Smooth muscle cell (in vitro differentiated cells): ENCODE measurements around the gene GYS2. TPM values are rescaled to one million over a fixed set of nuclear protein-coding genes. Genes with fewer than 3 reads are reported as not detected.

Experiments used
- DNase-seq: peaks from one replicate; lab custom pipeline; 2025; ENCODE audit not compliant: unreplicated experiment; lab: John Stamatoyannopoulos, UW
- H2AFZ ChIP-seq: fragments of 200-600 bp; sonication (generic); 2 replicates; pipeline ENCODE4 v1.6.0; 2016; ENCODE audit warnings: antibody characterized with exemption, low read depth, mild to moderate bottlenecking
- H3F3A ChIP-seq: fragments of 200-600 bp; sonication (generic); 2 replicates; pipeline ENCODE4 v1.6.0; 2017; ENCODE audit warnings: antibody characterized with exemption, low read depth
- H3K27ac ChIP-seq: fragments of 200-600 bp; sonication (generic); 2 replicates; pipeline ENCODE4 v1.5.1; 2016; ENCODE audit warnings: low read depth, mild to moderate bottlenecking
- H3K27me3 ChIP-seq: fragments of 200-600 bp; sonication (generic); 2 replicates; pipeline ENCODE4 v1.6.1; 2016; ENCODE audit warnings: low read depth, mild to moderate bottlenecking
- H3K36me3 ChIP-seq: fragments of 200-600 bp; sonication (generic); 2 replicates; pipeline ENCODE4 v1.5.1; 2016; ENCODE audit warnings: low read depth
- H3K4me1 ChIP-seq: fragments of 200-600 bp; sonication (generic); 2 replicates; pipeline ENCODE4 v1.5.1; 2016; ENCODE audit warnings: low read depth
- H3K4me2 ChIP-seq: fragments of 200-600 bp; sonication (generic); 2 replicates; pipeline ENCODE4 v1.6.0; 2016; ENCODE audit warnings: mild to moderate bottlenecking
- H3K4me3 ChIP-seq: fragments of 200-600 bp; sonication (generic); 2 replicates; pipeline ENCODE4 v1.5.1; 2016; ENCODE audit warnings: mild to moderate bottlenecking
- H3K79me2 ChIP-seq: fragments of 200-600 bp; sonication (generic); 2 replicates; pipeline ENCODE4 v1.6.0; 2016; ENCODE audit warnings: low read depth, mild to moderate bottlenecking
- H3K9ac ChIP-seq: fragments of 200-600 bp; sonication (generic); 2 replicates; pipeline ENCODE4 v1.6.0; 2016; ENCODE audit warnings: low read depth
- H3K9me3 ChIP-seq: fragments of 200-600 bp; sonication (generic); replicated peaks from 2 replicates; pipeline ENCODE4 v1.5.1; 2016; ENCODE audit warnings: low read depth
- H4K20me1 ChIP-seq: fragments of 200-600 bp; sonication (generic); 2 replicates; pipeline ENCODE4 v1.6.0; 2016; ENCODE audit warnings: low read depth
- CTCF ChIP-seq: fragments of 200-600 bp; sonication (generic); IDR thresholded peaks from 2 replicates; pipeline ENCODE4 v1.5.1; 2017; ENCODE audit warnings: borderline replicate concordance, mild to moderate bottlenecking, antibody characterized with exemption; ENCODE audit not compliant: insufficient read depth, poor library complexity, severe bottlenecking
- WGBS: methylation state at CpG from one replicate; pipeline ENCODE4 v1.1.7; 2016; ENCODE audit warnings: low lambda C conversion rate; 5-methylcytosine and 5-hydroxymethylcytosine counted together
- polyA plus RNA-seq: library from polyadenylated mRNA; unstranded; fragments of >200 nt; fragmentation: Nextera tagmentation; extraction: Ambion mirVana; gene quantifications from 2 replicates; pipeline ENCODE4 v1.2.1, GENCODE V29; 2016
- total RNA-seq: library from RNA; depleted of rRNA; stranded (reverse); fragments of >200 nt; gene quantifications from 2 replicates; pipeline ENCODE4 v1.2.3, GENCODE V29; 2014

Gene GYS2
- total and polyA plus RNA-seq, 2 experiments from 2014 or later = not detected

GRCh38 chr12:21546716-21547115 is 57.9 kb downstream of the GYS2 start:
- Histone ChIP-seq H3K27ac (no peak overlapping the region), H3K27me3 (no peaks in the 10 kb centered on the region), H3K36me3 (no peaks in the 10 kb centered on the region), H3K4me1 (no peaks in the 10 kb centered on the region), H3K4me2 (no peak overlapping the region), H3K79me2 (no peaks in the 10 kb centered on the region), H3F3A (no peaks in the 10 kb centered on the region), H3K9ac (no peak overlapping the region), H2AFZ (no peak overlapping the region), H3K9me3 (no peaks in the 10 kb centered on the region), H4K20me1 (no peaks in the 10 kb centered on the region), H3K4me3 (no peak overlapping the region)
- 0% methylated on average over 1 of the region's 1 CpG for WGBS
- TF ChIP-seq CTCF = no peak
- no peak for DNase-seq

DNA sequence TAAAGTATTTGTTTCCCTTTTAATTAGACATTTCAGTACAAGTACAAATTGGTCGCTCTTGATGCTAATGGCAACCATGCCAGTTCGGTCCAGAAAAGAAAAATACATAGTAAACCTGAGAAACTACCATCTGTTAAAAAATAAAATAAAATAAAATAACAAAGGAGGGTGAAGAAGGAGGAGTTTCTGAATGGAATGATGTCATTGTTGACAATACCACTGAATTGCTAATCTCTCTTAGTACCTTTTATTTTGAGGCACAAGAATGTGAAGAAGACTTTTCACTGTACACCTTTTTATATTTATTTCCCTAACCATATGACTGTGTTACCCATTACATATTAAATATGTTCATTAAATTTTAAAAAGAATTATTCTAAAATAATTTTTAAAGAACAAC is 59.1 kb downstream of the GYS2 start:
- TF ChIP-seq CTCF = no peak
- Histone ChIP-seq H3K4me2 (no peak overlapping the region), H3K36me3 (no peaks in the 10 kb centered on the region), H3K4me1 (no peaks in the 10 kb centered on the region), H3F3A (no peaks in the 10 kb centered on the region), H2AFZ (no peak overlapping the region), H3K27ac (no peak overlapping the region), H3K9me3 (no peaks in the 10 kb centered on the region), H4K20me1 (no peaks in the 10 kb centered on the region), H3K27me3 (no peaks in the 10 kb centered on the region), H3K4me3 (no peak overlapping the region), H3K79me2 (no peaks in the 10 kb centered on the region), H3K9ac (no peak overlapping the region)
- WGBS = 82% methylated on average over 2 of the region's 2 CpGs
- no peak for DNase-seq

DNA sequence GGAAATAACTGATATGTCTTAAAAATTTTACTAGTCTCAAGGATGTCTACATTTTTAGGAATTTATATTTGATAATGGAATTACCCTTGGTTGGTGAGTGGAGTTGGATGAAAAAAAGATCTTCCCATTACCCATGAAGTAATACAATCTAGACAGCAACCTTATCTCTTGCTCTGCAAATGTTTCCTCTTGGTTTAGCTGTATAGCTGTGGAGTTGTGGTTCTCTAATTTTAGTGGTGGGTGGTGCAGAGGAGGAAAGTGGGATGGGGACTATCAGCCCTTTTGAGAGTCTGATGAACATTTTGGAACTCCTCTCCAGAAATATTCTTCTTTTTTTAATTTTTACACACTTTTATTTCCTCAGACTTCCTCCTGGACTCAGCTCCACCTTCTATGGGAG is 61.5 kb downstream of the GYS2 start:
- no peaks in the 10 kb centered on the region for H3K79me2 ChIP-seq
- no peak overlapping the region for H3K4me2 ChIP-seq
- no peak for TF ChIP-seq CTCF
- no peaks in the 10 kb centered on the region for H3K27me3 ChIP-seq
- no peak overlapping the region for H3K4me3 ChIP-seq
- H3K9ac ChIP-seq = no peak overlapping the region
- DNase-seq = no peak
- no peaks in the 10 kb centered on the region for H3F3A ChIP-seq
- no peaks in the 10 kb centered on the region for H3K4me1 ChIP-seq
- no peaks in the 10 kb centered on the region for H3K9me3 ChIP-seq
- H3K36me3 ChIP-seq = no peaks in the 10 kb centered on the region
- H4K20me1 ChIP-seq = no peaks in the 10 kb centered on the region
- H3K27ac ChIP-seq = no peak overlapping the region
- no peak overlapping the region for H2AFZ ChIP-seq

DNA sequence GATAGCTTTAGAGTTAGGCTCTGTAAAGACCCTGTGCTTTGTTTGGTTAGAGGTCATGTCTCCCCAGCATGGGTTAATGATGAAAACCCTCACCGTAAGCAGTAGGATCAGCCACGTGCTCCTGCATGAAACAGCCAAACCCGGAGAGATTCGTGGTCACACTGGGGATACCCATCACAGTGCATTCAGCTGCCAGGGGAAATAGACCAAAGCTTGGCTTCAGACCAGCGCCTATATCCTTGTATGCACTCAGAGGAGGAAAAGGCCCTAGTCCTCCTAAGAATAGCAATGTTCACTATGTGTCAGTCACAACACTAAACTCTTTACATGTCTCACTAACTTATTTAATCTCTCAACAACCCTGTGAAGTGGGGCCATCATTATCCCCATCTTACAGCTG is 62.2 kb downstream of the GYS2 start:
- Histone ChIP-seq H3K4me3 (no peak overlapping the region), H3K4me2 (no peak overlapping the region), H3K36me3 (no peaks in the 10 kb centered on the region), H3F3A (no peaks in the 10 kb centered on the region), H3K9me3 (no peaks in the 10 kb centered on the region), H3K27me3 (no peaks in the 10 kb centered on the region), H3K79me2 (no peaks in the 10 kb centered on the region), H4K20me1 (no peaks in the 10 kb centered on the region), H2AFZ (no peak overlapping the region), H3K4me1 (no peaks in the 10 kb centered on the region), H3K9ac (no peak overlapping the region), H3K27ac (no peak overlapping the region)
- 81% methylated on average over 5 of the region's 5 CpGs for WGBS
- no peak for DNase-seq
- TF ChIP-seq CTCF = no peak
